Central memory CD8-positive, alpha-beta T cell (primary cell): Measurements from ENCODE around the gene GTF3C5.
A peak's percentile ranks its signal among the peaks of the same experiment; 100 is the strongest.

ENCODE experiments used
- ATAC-seq: fragments of 150-1000 bp; cut with Tn5 transposase; replicated peaks from 2 replicates; pipeline ENCODE4 v1.10.0; 2022; ENCODE audit warnings: mild to moderate bottlenecking, moderate FRiP score, moderate number of reproducible peaks; ENCODE audit not compliant: poor library complexity, severe bottlenecking; ENCODE audit errors: extremely low read depth
- DNase-seq, 2 donors: peaks; one replicate each; pipeline ENCODE4 v3.0.0; 2021; ENCODE audit warnings: low spot score in 2 of 2
- H3K27ac Mint-ChIP-seq: one replicate; pipeline ENCODE4 v1.8.0; 2022; ENCODE audit warnings: low read depth, mild to moderate bottlenecking, moderate library complexity, mixed read lengths
- H3K27me3 Mint-ChIP-seq: one replicate; pipeline ENCODE4 v1.8.0; 2022; ENCODE audit warnings: mixed read lengths
- H3K36me3 Mint-ChIP-seq: one replicate; pipeline ENCODE4 v1.8.0; 2022; ENCODE audit warnings: mild to moderate bottlenecking, moderate library complexity, mixed read lengths; ENCODE audit not compliant: insufficient read depth
- H3K4me1 Mint-ChIP-seq: one replicate; pipeline ENCODE4 v1.8.0; 2022; ENCODE audit warnings: mixed read lengths
- H3K4me3 Mint-ChIP-seq: one replicate; pipeline ENCODE4 v1.8.0; 2022; ENCODE audit warnings: mild to moderate bottlenecking, moderate library complexity, mixed read lengths
- H3K9me3 Mint-ChIP-seq: one replicate; pipeline ENCODE4 v1.8.0; 2022; ENCODE audit warnings: mixed read lengths

GTF3C5 gene

DNA sequence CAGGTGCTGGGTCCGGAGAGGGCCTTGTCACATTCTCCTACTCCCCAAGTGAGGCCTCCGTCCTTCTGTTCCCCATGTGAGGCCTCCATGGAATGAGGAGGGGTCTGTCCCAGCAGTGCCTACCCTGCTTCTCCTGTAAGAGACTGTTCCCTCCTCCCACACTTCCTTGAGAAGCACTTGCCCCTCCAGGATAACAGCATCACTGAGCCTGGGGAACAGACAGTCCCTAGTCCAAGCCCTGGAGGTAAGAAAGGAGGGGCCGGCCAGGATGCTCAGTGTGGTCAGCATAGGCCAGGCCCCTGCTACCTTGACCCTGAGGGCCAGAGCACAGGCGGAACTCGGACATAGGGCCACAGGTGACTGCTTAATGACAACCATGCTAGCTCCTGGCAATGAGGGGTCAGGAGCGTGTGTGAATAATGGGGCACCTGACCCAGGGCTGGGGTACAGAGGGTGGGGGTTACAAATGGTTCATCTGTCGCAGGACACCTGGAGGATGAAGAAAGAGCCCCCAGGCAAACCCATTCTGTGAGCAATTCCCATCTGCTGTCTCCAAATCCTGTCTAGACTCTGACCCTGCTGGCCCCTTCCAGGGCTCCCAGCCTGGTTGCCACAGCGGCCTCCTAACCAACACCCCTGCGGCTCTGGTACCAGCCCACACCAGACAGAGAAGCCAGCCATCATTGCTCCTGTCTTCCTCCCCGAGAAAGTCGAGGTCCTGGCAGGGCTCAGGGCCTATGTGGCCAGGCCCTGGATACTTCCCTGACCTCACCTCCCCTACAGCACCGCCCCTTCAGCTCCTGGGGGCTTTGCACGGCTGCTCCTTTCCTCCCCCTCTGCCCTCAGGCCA, 69.9 kb downstream of the GTF3C5 start:
- H3K27ac Mint-ChIP-seq = no peak overlapping the region
- H3K4me3 Mint-ChIP-seq = no peak overlapping the region
- peaks cover 8% of the 10 kb centered on the region for H3K9me3 Mint-ChIP-seq
- H3K36me3 Mint-ChIP-seq = peaks cover 47% of the 10 kb centered on the region
- ATAC-seq (no peak), DNase-seq (no peak)
- H3K4me1 Mint-ChIP-seq = peaks cover 5% of the 10 kb centered on the region
- no peaks in the 10 kb centered on the region for H3K27me3 Mint-ChIP-seq

DNA sequence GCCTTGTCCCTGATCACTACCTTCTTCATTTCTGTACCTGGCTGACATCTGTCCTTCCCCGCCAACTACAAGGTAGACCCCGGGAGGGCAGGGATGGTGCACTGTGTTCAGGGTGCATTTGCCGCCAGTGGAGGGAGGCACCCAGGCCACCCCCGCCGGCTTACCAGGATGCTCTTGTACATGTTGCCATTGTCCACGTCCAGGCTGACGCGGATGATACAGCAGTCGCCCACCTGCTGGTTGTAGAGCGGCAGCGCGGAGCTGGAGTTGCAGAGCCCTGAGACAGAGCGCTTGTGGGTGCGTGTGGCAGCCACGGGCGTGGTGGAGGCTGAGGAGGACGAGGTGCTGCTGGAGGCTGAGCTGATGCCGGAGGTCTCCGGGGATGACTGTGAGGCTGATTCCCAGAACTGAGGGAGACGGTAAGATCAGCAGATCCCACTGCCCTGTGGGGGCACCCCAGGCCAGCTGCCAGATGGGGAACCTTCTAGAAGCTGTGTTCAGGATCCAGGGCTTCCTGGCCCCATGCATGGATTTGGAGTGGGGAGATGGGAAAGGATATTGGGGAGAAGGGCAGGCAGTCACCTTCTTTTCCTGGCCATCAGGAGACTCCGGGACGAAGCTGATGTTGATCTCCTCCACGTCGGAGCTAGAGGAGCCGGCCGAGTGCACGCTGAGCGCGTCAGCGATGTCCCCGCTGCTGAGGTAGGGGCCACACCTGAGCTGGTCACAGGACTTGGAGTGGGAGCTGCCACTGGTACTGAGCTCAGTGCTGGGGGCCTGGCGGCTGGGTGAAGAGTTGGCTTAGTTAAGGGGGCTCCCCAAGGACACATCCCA, 70.8 kb downstream of the GTF3C5 start:
- Mint-ChIP-seq H3K9me3 (no peaks in the 10 kb centered on the region), H3K4me1 (peaks cover 5% of the 10 kb centered on the region), H3K27me3 (no peaks in the 10 kb centered on the region), H3K4me3 (no peak overlapping the region), H3K36me3 (peaks cover 43% of the 10 kb centered on the region), H3K27ac (no peak overlapping the region)
- ATAC-seq = no peak
- DNase-seq = no peak

DNA sequence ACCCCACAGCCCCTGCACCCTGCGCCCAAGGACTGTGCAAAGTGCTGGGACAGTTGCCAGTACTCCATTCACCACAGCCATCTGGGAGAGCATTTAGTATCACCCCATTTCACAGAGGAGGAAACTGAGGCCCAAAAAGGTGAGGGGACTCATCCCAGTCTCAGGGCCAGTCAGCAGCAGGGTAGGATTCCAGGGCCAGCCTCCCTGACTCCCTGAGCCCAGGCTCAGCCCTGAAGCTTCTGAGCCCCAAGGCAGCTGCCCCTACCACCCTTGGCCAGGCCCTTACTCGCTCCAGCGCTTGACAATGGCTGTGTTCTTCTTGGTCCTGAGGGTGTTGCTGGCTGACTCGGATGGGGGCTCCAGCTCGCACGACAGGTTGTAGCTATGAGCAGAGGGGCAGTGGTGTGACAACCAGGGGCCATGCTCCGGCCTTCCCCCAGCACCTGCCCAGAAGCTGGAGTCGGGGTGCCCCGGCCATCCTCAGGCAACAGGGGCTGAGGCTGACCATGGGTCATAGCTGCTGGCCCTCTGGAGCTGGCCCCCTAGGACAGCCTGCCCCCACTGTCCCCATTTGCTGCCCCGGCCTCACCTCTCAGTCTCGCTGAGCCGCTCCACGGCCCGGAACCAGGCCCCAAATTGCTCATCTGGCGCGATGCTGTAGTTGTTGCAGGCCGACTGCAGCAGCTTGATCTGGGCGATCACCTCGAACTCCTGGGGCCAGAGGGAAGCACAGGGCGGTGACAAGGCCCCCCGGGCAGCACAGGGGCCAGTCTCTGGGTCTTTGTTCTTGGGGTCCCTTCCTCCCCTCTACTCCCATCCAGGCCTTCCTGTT, 71.6 kb downstream of the GTF3C5 start:
- Mint-ChIP-seq H3K9me3 (no peaks in the 10 kb centered on the region), H3K27ac (peak overlapping the region; percentile 93), H3K4me1 (peaks cover 5% of the 10 kb centered on the region), H3K27me3 (no peaks in the 10 kb centered on the region), H3K36me3 (peaks cover 42% of the 10 kb centered on the region), H3K4me3 (no peak overlapping the region)
- no peak for DNase-seq
- ATAC-seq = no peak

DNA sequence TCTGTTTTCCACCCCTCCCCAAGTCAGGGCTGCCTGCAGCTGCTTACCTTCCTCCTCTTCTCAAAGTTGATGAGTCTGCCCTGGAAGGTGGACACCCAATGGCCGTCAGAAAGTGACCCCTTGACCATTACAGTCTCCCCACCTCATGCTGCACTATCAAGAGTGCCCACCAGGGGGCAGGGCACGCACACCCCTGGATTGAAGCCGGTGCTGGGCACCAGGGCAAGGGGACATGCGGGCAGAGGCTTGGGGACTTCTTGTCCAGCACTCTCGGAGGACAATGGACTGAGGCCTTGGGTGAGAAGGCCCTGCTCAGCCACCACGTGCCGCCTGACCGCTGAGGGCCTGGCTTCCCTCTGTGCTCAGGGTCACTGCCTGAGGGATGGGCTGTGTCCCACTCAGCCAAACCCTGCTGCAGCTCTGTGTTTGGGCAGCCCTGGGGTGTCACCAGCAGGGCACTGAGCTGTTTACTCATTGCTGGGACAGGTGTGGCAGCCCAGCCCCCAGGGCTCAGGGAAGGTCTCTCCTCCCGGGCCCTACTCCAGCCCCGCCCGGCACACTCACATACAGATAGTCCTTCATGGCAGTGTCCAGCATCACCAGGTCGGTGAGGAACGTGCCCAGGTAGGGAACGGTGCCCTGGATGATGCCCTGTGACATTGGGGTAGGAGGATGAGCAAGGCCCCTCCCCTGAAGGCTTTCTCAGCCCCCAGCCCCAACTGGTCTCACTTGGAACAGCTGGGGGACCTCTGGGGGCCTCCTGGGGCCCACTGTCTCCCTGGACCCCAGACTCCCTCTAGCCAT, 72.6 kb downstream of the GTF3C5 start:
- peaks cover 38% of the 10 kb centered on the region for H3K36me3 Mint-ChIP-seq
- peak; percentile 32 for ATAC-seq
- no peaks in the 10 kb centered on the region for H3K27me3 Mint-ChIP-seq

DNA sequence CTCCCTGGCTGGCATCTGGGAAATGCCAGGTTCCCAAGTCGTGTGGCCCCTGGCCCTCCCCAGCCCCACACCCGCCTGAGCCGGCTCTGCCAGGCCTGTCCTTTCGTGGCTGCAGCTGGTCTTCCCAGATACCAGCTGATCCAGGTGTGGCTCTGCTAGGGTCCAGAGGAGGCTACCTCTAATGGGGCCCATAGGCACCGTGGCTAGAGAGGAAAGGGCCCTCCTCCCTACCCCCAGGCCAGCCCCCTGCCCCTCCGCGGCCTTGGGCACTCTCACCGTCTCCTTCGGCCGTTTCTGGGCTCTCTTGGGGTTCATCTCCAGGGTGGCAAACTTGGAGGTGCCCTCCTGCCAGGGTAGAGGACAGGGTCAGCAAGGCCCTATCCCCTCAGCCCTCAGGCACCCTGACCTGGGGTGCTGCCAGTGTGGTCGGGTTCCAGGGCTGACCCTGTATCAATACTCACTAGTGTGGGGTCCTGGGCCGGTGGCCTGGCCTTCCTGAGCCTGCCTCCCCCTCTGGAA, 73.2 kb downstream of the GTF3C5 start:
- no peaks in the 10 kb centered on the region for H3K27me3 Mint-ChIP-seq
- ATAC-seq = no peak
- DNase-seq = no peak
- H3K4me3 Mint-ChIP-seq = no peak overlapping the region
- peaks cover 37% of the 10 kb centered on the region for H3K36me3 Mint-ChIP-seq
- H3K27ac Mint-ChIP-seq = no peak overlapping the region
- H3K9me3 Mint-ChIP-seq = no peaks in the 10 kb centered on the region
- peaks cover 5% of the 10 kb centered on the region for H3K4me1 Mint-ChIP-seq

More for the DNA sequence above, 72.6 kb downstream of the GTF3C5 start:
- no peak for DNase-seq
- H3K9me3 Mint-ChIP-seq = no peaks in the 10 kb centered on the region
- H3K4me1 Mint-ChIP-seq = peaks cover 5% of the 10 kb centered on the region
- no peak overlapping the region for H3K4me3 Mint-ChIP-seq
- H3K27ac Mint-ChIP-seq = peak overlapping the region; percentile 93

DNA sequence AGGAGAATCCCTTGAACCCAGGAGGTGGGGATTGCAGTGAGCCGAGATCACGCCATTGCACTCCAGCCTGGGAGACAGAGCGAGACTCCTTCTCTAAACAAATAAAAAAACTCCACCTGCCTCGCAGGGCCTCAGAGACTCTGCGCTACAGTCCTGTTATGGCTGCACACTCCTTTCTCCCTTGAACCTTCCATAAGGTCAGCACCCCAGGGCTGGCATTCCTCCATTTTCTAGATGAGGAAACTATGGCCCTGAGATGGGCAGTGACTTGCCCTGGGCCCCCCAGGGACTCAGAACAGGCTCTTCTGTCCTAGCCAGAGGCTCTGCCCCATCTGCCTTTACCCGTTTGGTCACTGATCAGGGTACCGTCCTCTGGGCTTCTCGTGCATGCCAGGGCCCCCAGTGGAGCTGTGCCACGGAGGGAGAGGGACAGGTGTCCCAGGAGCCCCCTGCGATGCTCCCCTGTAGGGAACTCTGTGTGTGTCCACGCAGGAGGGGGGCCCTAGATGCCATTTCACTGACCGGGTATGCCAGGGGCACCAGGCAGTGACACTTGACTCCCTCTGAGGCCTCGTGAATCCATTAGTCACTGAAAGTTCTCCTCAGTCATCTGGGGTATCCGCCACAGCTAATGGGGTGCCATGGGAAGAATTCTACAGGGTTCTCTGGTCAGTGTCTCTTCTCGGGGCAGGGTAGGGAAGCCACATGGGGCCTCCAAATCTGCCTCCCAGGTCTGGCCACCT, 74.1 kb downstream of the GTF3C5 start:
- ATAC-seq = no peak
- H3K9me3 Mint-ChIP-seq = no peaks in the 10 kb centered on the region
- H3K4me1 Mint-ChIP-seq = peaks cover 5% of the 10 kb centered on the region
- peak overlapping the region; percentile 41 for H3K27ac Mint-ChIP-seq
- peaks cover 38% of the 10 kb centered on the region for H3K36me3 Mint-ChIP-seq
- DNase-seq = no peak
- no peaks in the 10 kb centered on the region for H3K27me3 Mint-ChIP-seq
- H3K4me3 Mint-ChIP-seq = no peak overlapping the region

DNA sequence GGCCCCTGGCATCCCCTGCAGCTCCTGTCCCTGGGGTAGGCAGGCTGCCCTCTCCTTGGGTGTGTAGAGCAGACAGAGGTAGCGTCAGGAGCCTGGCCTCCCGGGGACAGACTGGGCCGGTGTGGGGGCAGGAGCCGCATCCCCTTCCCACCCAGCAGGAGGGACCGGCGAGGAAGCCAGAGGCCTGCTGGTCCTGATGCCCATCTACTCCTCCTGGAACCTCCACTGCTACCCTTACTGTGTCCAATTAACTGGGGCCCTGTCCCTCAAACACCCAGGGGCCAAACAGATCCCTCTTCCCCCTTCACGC, 74.6 kb downstream of the GTF3C5 start:
- Mint-ChIP-seq H3K4me3 (no peak overlapping the region), H3K9me3 (no peaks in the 10 kb centered on the region), H3K36me3 (peaks cover 37% of the 10 kb centered on the region), H3K27ac (no peak overlapping the region), H3K27me3 (no peaks in the 10 kb centered on the region), H3K4me1 (peaks cover 5% of the 10 kb centered on the region)
- DNase-seq (no peak), ATAC-seq (no peak)

DNA sequence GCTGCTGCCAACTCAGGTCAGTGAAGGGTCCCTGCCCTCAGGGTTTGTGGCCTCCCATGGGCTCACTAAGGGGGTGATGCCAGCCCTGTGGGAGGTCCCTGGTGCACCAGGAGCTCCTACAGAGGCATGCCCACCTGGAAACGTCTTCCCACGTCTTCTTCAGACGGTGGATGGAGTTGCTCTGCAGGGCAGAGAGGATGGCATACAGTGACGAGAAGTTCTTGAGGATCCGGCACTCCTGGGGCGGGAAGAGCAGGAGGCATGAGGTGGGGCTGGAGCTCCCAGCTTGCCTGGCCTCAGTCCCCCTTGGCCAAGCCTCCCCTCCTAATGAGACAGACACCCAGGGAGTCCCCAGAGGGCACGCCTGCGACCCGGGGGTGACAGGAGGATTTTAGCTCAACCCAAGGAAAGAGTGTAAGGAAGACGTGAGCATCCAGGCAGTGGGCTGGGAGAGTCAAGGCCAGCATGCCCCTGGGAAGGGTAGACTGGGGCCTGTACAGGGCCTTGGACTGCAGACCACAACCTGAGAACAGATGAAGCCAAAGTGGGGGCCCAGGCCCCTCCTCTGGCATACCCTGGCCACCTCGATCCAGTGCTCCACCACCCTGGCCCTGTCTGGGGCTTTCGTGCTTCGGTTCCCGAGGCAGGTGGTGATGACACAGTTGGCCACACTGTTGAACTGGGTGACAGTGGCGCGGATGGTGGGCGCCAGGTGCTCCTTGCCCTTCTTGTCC, 75.9 kb downstream of the GTF3C5 start:
- Mint-ChIP-seq H3K4me1 (peaks cover 5% of the 10 kb centered on the region), H3K9me3 (no peaks in the 10 kb centered on the region), H3K27me3 (no peaks in the 10 kb centered on the region), H3K36me3 (peaks cover 40% of the 10 kb centered on the region), H3K4me3 (no peak overlapping the region), H3K27ac (peak overlapping the region; percentile 36)
- DNase-seq (no peak), ATAC-seq (no peak)

DNA sequence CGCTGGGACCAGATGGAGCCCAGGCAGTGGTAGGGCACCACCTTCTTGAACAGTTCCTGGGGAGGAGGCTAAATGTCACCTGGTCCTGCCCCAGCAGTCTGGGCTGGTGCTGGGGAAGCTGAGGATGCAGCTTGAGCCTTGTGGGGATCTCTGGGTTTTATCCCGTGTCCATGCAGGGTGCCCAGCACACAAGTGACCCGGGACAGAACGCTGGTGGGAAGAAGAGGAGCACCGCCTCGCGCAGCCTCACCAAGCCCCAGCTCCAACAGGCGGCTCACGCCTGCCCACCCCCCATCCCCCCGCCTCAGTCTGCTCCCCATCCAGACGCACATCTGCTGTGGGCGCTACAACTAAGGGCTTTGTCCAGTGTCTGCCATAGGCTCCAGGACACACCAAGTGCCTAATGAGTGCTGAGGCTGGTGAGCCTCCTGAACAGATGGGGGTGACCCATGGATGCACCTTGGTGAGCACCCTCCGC, 76.5 kb downstream of the GTF3C5 start:
- DNase-seq = no peak
- ATAC-seq = no peak
- Mint-ChIP-seq H3K27ac (peak overlapping the region; percentile 36), H3K4me1 (peaks cover 8% of the 10 kb centered on the region), H3K36me3 (peaks cover 41% of the 10 kb centered on the region), H3K9me3 (no peaks in the 10 kb centered on the region), H3K4me3 (no peak overlapping the region), H3K27me3 (no peaks in the 10 kb centered on the region)
